ENCODE results near the gene MROH2A.

MROH2A gene

DNA sequence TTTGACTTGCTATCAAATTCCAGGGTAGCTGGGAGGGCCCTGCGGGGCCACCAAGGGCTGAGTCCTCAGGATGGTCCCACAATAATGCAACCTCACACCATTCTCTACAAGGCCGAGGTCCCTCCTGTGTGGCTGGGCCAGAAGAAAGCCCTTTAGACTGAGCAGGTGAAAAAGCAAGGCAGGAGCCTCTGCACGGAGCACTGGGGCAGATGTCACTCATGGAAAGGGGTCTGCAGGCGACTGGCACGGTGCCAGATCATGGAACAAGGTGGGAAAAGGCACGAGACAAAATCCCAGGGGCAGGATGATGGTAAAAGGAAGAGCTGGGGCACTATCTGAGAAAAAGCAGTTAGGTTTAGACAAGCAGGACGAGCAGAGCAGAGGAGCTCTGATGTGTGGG, 60.1 kb downstream of the MROH2A start:
- DNase-seq, result no peak

DNA sequence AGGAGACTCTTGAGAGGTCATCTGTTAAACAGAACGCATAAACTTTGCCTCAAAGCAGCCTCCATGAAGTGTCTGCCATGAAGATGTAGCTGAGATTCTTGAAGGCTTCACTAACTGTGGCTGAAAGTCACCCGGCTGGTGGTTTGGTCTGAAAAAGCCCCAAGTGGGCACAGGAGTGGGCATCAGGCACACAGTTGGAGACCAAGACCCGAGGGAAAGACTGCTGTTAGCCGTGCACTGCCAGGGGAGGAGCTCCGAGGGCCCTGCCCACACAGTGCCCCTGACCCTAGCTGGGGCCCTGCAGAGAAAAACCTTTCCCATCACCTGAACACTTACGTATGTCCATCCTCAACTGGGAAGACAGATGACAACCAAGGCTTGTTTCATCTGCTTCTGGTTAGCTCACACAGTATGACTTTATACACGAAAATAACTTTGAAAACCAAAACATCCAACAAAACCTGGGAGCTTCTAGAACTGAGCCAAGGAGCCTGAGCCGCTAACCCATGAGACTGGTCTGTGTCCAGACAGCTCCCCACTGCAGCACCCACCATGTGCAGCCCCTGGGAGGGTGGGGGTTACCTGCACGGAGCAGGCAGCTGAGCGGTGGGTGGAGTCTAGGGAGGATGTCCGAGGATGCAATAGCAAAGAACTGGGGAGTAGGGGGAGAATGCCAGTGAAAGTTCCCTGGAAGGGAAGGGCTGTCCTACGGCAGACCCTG, 60.8 kb downstream of the MROH2A start:
- no peak for DNase-seq

DNA sequence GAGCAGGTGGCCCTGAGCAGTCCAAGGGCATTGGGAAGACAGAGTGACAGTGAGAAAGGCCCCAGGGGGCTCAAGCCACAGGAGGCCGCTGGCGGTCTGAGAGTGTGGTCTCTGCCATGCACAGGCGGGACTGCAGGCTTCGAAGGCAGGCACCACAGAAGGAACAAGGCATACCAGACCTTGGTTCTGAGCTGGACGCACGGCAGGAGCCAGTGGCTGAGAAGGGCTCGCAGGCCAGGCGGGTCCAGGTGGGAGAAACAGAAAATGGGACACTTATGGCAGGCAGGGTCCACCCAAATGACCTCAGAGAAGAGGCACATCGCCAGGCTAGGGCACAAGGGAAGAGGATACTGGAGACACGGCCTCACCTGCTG, 61.3 kb downstream of the MROH2A start:
- no peak for DNase-seq

DNA sequence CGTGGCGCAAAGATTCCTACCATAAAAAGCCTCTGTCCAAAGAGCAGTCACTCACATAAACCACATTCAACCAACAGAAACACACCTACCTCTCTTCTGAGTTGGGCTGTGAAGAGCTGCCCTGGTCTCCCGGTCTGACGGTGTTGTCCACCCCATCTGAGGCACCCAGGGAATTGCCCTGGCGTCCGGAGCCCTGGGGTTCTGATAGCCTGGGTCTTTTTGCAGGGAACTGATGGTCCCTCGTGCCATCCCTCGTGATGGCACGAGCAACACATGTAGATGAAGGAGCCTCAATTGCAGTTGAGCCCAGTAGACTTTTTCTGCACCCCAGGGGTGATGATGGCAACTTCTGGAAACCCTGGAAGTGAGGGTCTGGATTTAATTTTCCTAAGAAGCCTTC, 62.4 kb downstream of the MROH2A start:
- no peak for DNase-seq

DNA sequence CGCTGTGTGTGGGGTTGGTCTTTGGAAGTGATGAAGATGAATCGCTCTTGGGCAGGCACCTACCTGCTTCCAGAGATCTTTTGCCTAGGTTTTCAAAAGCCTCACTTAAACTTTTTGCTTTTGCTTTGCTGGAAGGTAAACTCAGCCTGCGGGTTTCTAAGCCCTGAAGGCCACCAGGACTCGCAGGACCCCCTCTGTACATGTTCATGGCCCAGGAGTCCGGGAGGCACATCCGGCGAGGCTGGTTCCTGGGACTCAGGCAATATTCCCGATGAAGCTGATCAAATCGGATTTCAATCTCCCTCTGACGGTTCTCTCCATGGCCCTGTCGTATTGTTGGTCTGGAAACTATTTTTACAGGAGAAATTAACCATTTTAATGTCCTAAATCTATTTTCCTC, 63.1 kb downstream of the MROH2A start:
- no peak for DNase-seq

DNA sequence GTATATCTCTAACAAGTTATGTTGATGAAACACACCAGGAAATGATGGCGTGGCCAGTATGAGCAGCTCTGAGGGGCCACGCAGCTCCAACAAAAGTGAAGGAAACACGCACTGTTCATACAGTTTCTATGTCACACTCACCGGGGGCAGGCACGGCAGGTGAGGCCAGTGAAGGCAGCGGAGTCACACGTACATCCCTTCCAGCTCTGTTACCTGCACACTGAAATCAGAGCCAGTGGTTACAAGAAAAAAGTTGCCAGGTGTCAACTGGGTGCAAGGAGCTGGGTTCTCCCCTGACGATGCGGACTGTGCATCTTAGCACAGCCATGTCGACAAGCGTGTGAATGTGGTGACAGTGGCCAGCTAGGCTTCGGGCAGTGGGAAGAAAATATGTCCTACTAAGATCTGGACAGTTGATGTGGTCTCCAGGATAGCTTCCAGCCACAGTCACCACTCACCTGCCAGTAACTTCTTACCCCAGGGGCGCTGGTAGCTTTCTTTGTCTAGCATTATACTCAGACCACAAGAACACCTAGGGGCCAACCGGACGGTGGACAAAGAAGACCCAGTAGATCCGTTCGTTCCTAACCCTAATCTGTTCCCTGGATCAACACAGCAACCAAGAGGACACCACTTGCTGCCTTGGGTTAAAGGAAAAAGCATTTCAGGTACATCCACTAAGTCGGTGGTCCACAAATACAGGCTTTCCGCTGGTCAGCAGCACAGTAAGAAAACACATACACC, 66.1 kb downstream of the MROH2A start:
- DNase-seq, result no peak

DNA sequence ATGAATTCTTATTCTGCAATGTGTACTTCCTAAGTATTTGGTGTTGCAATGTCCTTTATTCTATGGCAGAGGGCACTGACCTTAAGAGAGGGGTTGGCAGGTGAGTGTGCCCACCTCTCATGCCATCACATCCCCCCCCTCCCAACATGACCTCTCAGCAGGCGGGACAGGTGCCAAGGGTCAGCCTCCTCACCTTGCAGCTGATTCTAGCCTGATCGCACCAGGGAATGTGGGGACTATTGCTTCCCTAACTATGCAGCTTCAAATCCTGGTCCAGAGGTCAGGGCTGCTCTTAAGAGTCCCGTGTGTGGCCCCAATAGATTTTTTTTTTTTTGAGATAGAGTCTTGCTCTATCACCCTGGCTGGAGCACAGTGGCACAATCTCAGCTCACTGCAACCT, 66.7 kb downstream of the MROH2A start:
- no peak for DNase-seq

DNA sequence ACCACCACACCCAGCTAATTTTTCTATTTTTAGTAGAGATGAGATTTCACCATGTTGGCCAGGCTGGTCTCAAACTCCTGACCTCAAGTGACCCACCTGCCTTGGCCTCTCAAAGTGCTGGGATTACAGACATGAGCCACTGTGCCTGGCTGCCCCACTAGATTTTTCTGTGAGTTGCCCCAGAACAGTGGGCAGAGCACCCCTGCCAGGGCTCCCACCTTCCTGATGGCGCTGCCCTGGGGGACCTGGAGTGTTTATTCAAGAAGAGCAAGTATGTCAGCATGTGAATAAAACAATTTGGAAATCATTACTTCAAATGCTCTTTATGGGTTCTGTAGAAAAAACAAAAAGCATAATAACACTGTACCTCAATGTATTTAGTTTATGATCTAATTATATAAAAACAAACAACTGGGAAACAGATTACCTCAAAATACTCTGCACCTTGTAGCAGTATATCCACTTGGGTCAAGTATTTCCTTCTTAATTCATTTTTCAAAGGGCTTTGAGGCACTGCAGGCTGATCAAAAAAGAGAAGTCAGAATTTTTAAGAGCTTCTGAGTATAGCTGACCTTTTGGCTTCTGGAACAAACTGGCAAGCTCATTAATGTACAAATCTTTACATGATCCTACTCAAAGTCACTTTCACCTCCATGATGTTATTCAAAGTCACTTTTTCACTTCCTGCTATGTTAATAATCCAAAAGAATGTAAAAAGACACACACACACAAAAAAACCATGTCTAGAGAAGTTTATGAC, 67.4 kb downstream of the MROH2A start:
- no peak for DNase-seq

DNA sequence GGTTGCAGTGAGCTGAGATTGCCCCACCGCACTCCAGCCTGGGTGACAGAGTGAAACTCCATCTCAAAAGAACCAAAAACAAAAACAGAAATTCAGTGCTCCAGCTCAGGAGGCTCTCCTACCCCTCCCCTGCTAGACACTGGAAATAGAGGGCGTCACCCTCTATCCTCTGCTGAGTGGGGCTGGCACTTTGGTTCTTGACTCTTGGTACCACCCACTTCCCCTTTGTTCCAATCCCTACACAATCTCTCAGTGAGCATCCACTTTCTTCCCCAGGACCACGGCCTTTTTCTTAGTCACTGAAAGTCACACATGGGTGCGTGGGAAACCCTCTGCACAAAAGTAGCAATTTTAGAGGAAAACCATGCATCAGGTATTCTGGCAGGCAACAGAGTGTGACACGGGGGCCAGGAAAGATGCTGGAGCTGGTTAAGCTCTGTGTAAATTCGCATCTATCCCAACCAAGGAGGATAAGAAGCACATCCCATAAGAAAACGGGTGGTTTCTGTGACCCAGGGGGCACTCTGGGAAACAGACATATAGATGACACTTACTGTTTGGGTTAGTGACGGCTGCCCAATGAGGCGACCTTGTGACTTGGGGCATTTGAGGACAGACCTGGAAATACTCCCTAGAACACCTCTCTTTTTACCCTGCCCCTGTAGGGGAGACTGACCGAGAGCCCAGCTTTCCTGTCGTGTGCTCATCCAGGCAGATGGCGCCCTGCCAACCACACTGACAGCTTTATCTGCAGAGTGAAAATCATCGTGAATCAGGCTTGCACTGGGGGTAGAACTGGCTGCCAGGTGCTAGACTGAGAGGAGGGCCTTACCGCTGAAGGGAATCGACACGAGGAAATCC, 68.5 kb downstream of the MROH2A start:
- DNase-seq, result no peak

DNA sequence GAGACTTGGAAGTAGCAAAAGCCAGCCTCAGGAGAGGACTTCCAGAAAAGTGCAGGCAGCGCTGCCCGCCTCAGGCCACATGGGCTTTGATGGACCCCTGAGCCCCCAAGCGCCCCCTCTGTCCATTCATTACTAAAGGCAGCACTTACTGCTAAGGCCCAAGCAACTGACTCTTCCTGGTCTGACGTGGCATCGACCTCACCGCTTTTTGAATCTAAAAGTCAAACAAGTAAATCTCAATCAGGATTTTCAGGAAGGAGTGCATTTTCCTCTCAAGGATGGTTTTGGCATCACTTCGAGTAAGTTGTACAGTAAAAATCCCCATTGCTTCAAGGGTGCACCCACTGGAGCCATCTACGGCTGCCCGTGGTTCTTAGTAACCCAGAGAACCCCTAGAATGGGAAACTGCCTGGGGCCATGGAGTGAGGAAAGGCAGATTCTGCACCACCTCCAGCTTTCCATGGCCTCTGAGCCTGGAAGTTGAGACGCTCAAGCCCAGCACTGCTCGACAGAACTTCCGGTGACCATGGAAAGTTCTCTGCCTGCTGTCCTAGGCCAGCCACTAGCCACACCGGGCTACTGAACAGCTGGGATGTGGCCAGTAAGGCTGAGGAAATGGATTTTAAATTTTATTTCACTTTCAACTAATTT, 69.2 kb downstream of the MROH2A start:
- no peak for DNase-seq

DNA sequence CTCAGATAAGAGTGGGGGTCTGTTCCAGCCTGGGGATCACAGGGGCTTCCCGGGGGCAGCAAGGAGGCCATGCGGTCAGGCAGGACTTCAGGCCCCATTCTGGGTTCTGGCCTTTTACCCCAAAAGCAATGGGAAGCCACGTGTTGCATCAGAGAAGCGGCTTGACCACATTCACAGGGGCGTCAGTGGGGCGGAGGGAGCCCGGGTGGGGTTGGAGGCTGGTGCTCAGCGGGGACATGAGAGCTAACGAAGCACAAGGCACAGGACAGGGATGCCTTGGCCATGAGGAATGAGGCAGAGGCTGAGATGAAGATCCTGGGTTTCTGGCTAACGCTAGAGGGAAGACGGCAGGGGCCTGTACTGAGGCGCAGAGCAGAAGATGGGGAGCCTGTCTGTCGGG, 70.1 kb downstream of the MROH2A start:
- DNase-seq, result no peak

DNA sequence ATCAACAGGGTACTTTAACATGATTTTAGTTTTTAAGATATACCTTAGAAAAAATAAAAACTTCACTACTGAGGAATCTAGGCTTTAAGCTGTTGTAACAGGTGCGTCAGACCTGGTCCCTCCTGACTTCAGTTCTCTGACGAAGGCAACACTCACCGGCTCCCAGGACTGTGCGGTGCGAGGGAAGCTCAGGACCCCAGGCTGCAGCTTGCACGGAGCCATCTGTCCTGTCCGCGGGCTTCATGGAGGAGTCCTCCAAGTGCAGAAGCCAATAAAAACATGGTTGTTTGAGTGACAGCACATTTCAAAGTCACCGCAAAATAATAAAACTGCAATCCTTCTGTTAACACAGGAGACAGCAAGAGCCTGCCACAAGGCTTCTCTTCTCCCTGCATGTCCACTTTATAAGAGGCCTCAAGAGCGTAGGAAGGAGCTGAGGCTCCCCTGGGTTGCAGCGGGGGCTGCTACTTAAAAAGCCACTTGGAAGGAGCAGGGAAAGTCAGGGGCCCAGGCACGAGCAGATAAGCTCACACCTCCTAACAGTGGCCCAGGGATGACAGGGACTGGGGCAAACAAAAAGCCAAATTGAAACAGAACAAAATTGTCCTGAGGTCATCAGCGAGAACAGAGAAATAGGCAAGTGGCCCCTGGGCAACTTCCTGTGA, 71.6 kb downstream of the MROH2A start:
- DNase-seq, result no peak

DNA sequence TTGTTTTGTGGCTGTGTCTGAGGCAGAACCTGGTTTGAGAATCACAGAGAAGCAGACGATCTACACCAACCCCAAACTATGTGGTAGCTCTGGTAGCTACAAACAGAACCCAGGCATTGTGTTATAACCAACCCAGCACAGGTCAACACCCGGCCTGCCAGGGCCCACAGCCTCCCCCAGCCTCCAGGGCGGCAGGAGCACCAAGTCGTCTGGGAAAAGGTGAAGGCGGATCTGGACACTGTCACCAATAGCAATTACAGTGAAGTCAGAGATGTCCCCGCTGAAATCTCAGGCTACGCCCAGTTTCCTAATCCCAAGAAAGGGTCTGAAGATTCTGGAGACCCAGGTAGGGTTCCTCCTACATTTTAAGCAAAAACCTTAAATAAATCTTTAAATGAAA, 72.6 kb downstream of the MROH2A start:
- no peak for DNase-seq

DNA sequence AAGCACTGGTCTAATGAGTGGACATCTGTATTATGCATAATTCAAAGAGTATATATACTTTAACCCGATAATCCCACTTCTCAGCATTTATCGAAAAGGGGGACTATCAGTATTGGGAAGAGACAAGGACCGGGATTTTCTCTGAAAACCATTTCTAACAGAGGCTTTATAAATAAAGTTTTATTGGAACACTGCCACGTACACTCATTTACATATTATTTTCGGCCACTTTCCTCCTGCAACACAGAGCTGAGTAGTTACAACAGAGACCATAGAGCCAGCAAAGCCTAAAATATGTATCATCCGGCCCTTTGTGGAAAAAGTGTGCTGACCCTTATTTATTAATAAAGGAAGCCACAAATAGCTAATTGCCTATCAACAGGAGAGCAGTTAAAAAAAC, 73.0 kb downstream of the MROH2A start:
- DNase-seq, result no peak

DNA sequence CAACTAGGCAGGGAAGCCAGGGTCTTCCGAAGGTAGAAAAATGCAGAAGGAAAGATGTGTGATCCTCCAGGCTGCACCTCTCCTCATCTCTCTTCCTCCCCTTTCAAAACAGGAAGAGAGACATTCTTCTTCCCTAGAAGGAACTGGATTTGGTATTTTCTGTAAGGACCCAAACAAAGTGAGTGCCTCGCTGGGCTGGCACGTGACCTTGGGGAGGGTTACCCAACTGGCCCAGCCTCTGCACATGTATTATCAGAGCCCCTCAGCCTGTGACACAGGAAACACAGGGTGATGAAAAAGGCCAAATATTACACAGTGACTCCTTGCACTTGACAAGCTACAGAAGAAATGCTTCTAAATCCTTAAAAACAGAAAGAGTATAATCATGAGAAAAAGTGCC, 73.9 kb downstream of the MROH2A start:
- no peak for DNase-seq

DNA sequence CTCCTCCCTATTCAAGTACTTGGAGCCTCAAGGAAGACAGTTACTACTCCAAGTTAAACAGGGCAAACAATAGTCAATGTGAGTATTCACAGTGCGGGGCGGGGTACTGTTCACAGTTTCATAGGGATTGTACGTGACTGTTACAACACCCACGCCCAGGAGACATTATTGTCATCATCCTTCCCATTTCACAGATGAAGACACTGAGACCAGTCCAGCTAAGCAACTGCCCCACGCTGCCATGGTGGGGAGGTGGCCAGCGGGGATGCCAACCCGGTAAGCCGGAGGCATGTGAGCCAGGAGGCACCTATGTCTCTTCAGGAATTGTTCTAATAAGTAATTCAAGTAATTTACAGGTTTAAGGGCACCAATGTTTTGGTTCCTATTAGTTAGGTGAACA, 75.2 kb downstream of the MROH2A start:
- DNase-seq, result no peak

DNA sequence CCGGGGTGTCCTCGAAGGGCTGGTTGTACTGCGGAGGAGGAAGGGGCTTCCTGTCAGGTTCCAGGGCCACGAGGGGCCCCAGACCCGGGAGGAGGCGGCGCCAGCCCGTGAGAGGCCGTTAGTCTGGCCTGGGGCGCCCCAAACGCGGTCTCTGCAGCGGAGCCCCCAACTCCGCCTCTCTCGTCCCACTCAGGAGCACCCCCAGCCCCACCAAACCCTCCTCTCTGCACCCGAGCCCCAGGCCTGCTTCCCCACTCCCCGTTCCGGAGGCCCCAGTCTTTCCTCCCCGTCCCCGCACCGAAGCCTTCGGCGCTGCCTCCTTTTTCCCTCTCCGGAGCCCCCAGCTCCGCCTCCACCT, 75.7 kb downstream of the MROH2A start:
- DNase-seq, result no peak

DNA sequence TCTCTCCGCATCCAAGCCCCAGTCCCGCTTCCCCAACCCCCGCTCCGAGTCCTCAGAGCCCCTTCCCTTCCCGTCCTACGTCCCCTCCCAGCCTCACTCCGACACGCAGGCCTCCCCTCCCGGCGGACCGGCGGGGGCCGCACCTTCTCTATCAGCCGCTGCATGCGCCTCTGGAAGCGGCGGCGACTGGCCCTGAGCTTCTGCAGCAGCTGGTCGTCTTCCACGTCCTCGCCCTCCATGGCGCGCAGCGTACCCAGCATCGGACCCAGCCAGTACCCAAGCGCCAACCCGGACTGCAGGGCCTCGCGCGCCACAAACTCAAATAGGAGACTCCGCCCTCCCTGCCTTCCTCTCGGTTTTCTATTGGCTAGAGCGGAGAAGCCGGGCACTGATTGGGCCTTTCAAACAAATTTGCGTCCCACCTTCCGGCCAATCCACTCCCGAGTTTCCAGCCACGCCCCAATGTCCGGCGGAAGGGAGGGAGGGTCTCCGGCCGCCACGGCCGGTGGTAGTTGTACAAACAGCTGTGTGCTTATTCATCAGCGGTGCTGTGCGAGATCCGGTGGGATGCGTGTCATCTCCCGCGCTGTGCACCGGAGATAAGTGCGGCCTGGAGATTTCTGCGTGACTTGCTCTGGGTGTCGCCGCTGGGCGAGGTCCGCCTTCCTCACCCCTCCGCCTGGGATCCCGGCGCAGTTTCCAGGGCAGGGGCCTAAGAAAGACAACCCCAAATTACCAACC, 76.3 kb downstream of the MROH2A start, which contains the start of gene HJURP:
Gene HJURP, minus strand, starts transcription at position 295 of the 741 bp plus-strand sequence. Its CDS starts 35 bp downstream, at position 260.
- DNase-seq, result peak; percentile 89 to 94

DNA sequence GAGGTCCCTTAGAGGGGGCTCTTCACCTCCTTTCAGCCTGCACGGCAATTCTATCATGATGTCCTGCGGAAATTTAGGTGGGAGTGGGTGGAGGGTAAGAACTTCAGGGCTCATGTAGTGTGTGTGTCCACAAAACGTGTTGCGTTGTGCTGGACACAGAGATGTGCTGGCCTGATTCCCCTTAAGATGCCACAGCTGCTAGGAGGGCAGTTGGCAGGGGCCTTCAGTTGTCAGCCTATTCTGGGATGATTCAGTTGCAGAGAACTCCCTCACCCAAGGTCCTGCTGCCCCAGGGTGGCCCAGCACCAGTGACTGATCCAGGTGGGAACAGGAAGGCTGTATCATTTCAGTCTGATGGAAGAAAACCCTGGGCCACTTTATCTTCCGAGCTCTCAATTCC, 77.2 kb downstream of the MROH2A start:
- DNase-seq, result no peak

DNA sequence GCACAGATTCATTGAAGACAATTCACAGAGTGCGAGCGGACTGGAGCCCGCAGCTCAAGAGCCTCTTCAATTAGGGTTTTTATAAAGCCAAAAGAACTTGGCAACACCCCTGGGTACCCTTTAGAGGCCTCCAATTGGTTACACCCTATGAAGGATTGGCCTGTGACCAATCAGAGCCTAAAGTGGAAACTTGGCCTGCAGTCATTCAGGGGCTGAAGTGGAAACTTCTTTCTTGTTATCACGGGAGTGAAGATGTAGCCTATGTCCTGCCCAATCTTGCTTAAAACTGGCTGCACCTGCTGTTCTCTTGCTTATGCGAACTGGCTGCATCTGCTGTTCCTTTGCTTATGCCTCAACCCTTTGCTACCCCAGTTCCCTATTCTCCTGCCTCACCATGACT, 78.1 kb downstream of the MROH2A start:
- no peak for DNase-seq

DNA sequence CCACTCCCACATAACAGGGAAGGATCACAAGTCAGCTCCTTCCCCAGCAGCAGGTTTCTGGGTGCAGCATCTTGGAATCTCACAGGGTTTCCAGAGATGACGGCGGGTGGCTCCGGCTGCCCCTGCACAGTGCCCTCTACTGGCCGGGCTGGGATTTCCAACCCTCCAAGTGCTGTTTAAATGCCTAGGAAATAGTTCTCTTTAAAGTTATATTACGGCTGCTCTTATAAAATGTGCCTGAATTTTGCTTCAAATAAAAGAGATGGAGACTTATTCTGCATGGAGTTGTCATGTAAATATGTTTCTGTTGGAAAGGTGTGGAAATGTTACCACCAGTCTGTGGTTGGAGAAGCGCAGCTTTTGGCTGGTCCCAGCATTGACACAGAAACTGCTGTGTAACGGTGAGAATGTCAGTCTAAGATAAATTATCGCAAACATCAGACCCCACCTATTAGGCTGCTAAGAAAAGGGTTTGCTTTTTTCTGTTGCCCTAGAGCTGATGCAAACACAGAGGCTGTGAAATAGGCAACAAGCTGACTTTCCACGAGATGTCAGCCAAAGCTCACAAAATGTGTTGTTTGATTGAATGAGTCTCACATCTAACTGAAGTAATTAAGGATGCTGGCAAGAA, 79.5 kb downstream of the MROH2A start:
- peak in 1 of 2 experiments; percentile 13 for DNase-seq

Measured in NCI-H446 (cell line).